Neural progenitor cell (in vitro differentiated cells): Measurements from ENCODE around the gene MAGI3.
"Not testable (repeated sequence)": the region's sequence is repeated elsewhere in the genome, so short reads cannot be mapped to it uniquely, and the experiment has no call there.

Source experiments
- EZH2 ChIP-seq: fragments of 200-600 bp; sonication (generic); IDR thresholded peaks from 2 replicates; pipeline ENCODE4 v1.6.1; 2017; ENCODE audit warnings: antibody characterized with exemption, mild to moderate bottlenecking, moderate library complexity
- EZH2phosphoT487 ChIP-seq: fragments of 200-600 bp; sonication (generic); IDR thresholded peaks from 2 replicates; pipeline ENCODE4 v1.6.1; 2017; ENCODE audit warnings: antibody characterized with exemption
- TF ChIP-seq, protein P1 (sequence below): fragments of 200-600 bp; sonication (generic); IDR thresholded peaks from 2 replicates; pipeline ENCODE4 v1.5.1; 2017; ENCODE audit warnings: antibody characterized with exemption, mild to moderate bottlenecking

GRCh38 chr1:113604466-113604865, 214.2 kb downstream of the MAGI3 start:
- not testable (repeated sequence) for TF ChIP-seq EZH2phosphoT487, EZH2
- TF ChIP-seq, protein P1, sequence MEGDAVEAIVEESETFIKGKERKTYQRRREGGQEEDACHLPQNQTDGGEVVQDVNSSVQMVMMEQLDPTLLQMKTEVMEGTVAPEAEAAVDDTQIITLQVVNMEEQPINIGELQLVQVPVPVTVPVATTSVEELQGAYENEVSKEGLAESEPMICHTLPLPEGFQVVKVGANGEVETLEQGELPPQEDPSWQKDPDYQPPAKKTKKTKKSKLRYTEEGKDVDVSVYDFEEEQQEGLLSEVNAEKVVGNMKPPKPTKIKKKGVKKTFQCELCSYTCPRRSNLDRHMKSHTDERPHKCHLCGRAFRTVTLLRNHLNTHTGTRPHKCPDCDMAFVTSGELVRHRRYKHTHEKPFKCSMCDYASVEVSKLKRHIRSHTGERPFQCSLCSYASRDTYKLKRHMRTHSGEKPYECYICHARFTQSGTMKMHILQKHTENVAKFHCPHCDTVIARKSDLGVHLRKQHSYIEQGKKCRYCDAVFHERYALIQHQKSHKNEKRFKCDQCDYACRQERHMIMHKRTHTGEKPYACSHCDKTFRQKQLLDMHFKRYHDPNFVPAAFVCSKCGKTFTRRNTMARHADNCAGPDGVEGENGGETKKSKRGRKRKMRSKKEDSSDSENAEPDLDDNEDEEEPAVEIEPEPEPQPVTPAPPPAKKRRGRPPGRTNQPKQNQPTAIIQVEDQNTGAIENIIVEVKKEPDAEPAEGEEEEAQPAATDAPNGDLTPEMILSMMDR = not testable (repeated sequence)
